GM18870 (cell line): ENCODE measurements around the gene TRPC3.
"Not testable (repeated sequence)": the region's sequence is repeated elsewhere in the genome, so short reads cannot be mapped to it uniquely, and the experiment has no call there.

Experiments used
- ATAC-seq: cut with Tn5 transposase; IDR thresholded peaks from one replicate; pipeline ENCODE4 v1.9.1; 2021; ENCODE audit warnings: moderate library complexity; ENCODE audit not compliant: unreplicated experiment

The TRPC3 gene

DNA sequence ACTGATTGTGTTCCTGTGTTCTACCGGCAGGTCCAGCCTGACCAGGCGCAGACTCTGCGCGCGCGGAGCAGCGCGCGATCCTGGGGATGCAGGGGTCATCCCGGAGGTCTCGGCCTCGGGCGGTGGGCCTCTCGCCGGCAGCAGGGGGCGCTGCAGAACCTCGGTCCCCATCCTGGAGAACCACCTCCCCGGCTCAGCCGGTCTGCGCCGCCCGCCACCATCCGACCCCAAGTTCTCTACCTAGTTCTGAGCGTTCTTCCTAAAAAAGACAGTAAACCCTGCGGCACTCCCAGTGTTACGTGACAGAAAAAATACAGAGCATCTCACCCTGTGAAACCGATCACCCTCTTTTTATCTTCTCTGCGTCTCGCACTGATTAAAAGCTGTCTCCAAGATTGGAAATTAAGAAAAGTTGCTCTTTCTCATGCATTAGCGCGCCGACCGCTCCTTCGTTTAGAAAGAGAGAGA is 1.6 kb downstream of the TRPC3 start:
- ATAC-seq, result peak; percentile 69

DNA sequence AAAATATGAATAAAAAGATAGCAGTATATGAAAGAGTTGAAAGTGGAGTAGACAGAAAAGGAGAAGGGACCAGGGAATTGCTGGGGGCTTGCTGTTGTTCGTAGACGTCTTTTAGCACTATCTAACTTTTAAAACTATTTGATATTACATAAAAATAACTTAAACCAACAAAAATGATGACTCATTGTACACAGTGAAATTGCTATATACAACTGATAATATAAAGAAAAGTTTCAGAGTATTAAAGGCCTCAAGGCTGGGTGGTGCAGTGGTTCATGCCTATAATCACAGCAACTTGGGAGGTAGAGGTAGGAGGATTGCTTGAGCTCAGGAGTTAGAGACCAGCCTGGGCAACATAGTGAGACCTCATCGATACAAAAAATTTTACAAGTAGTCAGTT is 5.2 kb downstream of the TRPC3 start:
- ATAC-seq, result no peak

DNA sequence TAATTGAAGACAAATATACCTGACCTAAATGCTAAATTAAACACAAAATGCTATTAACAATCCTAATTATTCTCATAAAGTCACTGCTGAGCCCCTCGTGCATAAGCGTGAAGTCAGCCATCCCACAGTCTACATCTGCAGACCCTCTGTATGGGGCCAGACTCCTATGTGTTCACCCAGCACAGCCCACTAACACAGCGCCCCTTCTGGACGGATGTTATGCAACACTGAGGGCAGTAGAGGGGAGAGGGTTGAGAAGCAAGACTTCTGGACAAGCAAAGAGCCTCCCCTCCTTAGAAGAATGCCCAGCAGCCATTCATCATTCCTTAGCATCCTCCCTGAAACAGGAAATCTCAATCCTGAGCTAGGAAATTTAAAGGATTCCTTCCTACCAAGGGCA is 7.9 kb downstream of the TRPC3 start:
- peak; percentile 67 for ATAC-seq

DNA sequence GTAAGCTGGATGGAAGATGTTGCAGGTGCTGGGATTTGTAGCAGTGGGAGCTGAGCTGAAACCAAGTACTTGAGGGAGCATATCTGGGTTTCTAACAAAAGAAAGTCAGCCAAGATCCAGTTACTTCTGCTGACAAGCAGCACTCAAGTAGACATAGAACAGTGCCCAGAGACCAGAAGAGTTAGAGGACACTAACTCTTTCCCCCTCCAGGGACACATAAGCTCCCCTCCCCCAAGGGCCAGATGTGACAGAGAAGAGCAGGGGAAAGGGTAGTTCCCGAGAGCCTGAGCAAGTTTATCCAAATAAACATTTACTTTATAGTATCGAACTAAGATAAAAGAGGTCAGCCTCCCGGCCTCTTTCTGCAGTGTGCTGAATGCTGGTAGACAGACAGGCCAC is 12.2 kb downstream of the TRPC3 start:
- ATAC-seq, result no peak

DNA sequence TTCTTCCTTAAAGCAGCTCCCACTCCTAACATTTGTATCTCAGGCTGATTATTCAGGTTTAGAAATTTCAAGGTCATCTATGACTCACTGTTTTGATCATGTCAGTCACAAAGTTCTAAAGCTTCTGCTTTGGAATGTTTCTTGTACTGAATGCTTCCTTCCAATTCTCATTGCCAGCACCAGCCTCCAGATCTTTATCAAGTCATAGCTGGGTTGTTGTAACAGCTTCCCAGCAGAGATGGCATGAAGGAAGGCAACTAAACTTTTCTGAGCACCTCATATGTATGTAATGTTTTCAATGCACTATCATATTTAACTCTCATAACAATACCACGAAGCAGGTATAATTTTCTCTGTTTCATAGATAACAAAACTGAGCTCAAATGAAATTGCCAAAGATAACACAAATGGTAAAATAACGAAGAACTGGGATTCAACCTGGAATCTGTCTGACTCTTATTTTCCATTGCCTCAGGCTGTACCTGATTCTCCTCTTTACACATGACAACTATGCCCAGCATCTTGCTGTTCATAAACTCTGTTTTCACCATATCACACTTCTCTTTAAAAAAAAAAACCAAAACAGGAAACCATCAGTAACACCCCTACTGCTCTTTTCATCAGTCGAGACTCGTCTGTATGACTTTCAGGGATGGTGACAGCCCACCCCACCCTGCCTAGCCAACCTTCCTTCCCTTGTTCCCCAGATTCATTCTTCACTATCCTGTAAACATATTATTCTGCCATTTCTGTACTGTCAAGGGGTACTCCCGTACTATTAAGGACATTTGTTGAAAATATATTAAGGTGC is 13.4 kb downstream of the TRPC3 start:
- ATAC-seq, result no peak

DNA sequence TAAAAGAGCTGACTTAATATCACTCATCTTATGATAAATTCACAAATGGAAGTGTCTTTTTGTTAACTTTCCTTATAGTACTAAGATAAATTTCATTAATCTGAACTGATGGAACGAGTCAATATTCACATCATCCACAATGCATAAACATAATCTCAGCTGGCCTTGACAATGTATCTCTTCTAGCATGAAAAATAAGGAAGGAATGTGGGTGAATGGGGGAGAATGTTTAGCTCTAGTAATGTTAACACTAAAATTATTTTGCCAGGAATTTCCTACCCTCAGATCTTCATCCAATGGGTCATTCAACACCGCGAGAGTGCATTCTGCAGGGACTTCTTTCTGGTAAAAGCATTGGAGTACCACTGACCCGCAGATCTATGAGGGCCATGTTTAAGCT is 15.8 kb downstream of the TRPC3 start:
- no peak for ATAC-seq

DNA sequence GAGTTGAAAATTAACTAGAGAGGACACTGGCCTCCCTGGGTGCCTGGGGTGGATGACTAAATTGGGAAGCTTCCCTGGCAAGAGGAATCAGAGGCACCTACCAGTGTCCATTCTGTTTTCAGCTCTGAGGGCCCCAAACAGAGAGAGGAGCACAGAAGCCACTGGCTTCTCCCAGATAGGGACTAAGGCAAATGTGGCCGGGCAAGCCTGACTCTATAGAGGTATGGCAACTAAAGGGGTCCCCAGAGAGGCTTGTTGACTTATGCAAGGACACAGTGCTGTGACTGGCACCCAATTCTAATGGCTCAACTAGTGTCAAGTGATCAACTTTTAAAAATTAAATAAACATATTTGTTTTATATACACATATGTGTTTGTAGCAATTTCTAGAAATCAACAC is 17.2 kb downstream of the TRPC3 start:
- no peak for ATAC-seq

DNA sequence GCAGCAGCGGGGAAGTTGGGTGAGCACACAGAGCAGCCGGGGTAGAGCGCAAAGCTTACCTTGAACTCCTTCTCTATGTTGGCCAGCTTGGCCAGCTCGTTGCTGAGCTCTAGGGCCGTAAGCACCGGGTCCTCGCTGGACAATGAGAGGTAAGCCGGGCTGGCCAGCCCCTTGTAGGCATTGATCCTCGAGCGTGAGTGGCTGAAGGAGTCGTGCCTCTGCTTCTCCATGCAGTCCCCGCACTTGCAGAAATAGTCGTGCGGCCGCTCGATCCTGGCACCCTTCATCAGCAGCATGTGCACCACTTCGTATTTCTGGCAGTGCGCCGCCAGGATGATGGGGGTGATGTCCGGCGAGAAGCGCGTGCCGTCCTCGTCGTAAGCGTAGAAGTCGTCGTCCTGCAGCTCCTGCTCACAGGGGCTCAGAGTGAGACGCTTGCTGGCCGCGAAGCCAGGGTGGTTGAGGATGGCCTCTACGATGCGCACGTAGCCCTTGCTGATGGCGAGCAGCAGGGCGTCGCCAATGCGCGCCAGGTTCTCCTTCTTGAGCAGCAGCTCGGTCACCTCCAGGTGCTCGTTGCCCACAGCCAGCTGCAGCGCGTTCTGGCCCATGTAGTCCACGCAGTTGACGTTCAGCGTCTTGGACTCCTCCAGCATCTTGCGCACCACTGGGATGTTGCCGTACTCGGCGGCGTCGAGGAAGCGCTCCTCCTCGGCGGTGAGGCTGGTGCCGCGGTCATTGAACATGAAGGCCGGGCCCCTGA is 19.5 kb downstream of the TRPC3 start:
- no peak for ATAC-seq

DNA sequence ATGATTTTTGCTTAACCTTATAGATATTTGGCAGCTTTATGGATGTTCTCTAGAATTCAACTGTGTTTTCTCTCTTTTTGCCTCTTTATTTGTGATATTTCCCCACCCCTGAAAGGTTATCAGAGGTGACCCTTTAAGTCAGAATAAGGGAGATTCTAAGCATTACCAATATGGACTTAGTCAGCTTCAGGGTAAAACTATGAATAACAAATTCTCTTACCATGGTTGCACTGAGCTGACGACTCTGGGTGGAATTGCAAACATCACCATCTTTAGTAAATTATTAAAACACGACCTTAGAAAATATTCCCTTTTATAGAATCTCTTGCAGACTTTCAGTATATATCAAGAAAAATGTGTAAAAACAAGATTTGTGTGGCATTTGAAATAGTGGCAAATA is 21.6 kb downstream of the TRPC3 start:
- ATAC-seq, result no peak

DNA sequence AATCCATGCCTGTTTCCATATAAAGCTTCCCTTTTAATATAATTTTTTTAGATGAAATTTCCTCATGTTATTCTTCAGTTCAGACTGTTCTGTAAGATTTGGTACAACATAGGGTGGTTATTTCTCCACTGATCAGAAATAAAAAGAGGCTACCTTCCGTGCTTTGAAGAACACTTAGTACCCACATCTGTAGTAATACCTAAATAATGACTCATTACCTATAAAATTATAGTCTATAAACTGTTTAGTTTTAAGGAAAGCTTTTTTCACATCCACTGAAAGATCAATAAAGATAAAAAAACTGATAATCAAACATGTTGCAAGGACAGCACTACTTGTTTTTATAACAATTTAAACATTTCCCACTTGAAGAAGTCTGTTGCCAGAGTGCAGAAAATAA is 23.9 kb downstream of the TRPC3 start:
- no peak for ATAC-seq

DNA sequence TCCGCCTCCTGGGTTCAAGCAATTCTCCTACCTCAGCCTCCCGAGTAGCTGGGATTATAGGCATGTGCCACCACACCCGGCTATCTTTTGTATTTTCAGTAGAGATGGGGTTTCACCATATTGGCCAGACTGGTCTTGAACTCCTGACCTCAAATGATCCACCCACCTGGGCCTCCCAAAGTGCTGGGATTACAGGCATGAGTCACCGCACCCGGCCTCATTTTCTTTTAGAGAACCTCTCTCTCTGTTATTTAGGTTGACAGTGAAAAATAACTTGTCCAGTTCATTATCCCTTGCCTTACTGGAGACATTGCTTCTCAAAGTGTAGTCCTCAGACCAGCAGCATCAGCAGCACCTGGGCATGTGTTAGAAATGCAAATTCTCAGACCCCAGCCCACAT is 25.4 kb downstream of the TRPC3 start:
- ATAC-seq, result not testable (repeated sequence)

DNA sequence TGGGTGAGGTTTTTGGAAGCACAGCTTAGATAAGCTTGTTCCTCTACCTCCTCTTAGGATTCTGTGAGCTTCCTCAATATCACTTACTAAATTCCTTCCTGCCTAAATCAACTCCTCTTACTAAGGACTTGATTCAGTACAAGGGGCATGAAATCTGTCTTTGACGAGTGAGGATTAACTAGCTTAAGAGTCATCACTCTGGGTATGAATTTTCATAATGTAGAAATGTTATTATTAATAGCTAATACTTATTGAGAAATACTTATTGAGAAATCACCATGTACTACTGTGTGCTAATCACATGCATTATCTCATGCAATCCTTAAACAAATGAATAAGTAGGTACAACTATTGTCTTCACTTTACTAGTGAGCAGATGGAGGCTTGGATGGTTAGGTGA is 28.6 kb downstream of the TRPC3 start:
- no peak for ATAC-seq

DNA sequence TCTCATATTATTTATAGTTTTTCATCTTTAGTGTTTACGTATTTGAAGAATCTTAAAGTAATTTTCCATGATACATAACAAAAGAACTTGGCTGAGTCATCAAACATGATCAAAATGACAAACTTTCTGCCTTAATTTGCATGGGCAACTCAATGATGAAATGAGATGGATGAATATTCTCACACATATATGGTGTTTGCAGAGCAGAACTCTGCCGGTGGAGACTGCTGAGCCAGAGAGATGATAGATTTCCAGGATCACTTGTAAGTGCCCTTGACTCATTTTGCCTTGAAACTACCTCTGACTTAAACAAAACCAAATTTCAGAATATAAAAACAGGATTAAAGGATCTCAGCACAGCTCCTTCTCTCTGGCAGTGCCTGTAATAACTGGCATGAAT is 38.2 kb downstream of the TRPC3 start:
- ATAC-seq, result no peak

DNA sequence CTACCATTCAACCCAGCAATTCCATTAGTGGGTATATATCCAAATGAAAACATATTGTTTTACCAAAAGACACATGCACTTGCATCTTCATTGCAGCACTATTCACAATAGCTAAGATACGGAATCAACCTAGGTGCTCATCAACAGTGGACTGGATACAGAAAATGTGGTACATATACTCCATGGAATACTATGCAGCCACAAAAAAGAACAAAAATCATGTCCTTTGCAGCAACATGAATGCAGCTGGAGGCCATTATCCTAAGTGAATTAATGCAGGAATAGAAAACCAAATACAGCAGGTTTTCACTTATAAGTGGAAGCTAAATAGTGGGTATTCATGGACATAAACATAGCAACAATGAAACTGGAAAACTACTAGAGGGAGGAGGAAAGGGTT is 43.5 kb downstream of the TRPC3 start:
- ATAC-seq, result no peak

DNA sequence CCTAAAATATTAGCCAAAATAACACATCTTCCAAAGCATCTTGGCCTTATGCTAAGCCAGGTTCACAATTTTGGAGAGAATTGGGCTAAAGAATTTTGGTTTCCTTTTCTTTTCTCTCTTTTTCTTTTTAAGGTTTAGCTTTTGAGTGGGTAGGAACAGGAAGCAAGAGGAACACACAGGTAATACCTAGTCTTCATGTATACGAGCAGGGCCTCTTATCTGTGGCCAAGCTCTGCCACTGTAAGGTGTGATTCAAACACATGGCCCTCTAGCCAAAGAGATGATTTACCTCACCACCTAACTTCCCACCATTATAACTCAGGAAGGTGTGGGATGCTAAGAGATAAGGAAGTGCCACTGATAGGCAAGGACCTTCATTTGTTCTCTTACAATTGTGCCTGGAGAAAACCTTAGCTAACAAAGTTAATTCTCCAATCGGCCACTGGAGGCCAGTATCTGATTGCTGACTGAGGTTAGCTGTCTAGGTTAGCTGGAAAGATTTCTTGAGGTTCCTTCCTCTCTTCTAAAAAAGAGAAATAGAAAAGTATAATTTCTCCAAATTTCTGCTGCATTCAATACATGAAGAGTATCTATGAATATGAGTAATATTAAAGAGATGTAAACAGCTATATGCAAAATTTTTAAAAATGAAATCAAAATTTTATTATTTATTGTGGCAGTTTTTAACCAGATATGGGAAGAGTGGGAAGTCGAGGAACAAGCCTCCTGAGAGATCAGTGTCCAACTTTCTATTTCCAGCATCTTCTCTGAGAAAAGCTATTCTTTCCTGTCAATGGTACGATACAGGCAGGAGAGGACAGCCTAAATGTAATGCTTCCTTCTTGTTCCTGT is 51.5 kb downstream of the TRPC3 start:
- peak; percentile 84 for ATAC-seq

DNA sequence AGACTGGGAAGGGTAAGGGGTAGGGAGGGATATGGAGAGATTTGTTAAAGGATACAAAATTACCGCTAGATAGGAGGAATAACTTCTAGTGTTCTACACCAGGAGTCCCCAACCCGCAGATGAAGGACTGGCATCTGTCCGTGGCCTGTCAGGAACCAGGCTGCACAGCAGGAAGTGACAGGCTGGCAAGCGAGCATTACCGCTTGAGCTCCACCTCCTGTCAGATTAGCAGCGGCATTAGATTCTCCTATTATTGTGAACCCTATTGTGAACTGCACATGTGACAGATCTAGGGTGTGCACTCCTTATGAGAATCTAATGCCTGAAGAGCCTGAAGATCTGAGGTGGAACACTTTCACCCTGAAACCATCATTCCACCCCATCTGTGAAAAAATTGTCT is 53.7 kb downstream of the TRPC3 start:
- ATAC-seq, result no peak

DNA sequence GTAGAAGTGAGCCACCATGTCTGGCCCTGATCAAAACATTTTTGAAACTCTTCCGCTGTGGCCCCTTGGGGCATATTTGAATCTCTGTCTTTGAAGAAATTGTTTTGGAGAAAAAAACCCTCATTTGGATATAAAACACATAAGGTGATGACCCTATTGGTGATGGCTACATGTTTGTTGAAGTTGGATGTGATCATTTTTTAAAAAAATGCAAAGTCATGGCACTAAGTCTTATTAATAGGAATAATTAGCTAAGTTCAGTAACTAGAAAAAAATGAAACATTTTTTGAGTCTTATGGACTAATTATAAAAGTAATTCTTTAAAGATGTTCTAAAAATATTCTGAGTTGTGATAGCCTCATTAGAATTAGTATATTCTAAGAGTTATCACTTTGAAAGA is 63.7 kb downstream of the TRPC3 start:
- no peak for ATAC-seq

DNA sequence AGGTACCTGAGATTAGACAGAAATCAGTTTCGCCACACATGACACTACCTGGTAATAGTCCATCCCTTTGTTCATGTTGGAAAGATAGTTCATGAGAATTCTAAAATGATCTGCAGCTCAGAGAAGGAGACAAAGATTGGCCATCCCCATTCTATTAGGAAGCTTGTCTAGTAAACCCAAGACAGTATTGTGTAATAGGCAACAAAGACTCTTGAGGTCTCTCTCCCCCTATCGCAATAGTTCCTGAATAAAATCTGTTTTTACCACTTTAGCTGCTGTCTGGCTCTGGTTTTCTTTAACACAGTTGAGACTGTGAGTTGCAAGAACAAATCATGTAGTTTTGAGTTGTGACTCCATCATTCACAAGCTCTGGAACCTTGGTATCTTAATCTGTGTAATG is 66.7 kb downstream of the TRPC3 start:
- no peak for ATAC-seq

DNA sequence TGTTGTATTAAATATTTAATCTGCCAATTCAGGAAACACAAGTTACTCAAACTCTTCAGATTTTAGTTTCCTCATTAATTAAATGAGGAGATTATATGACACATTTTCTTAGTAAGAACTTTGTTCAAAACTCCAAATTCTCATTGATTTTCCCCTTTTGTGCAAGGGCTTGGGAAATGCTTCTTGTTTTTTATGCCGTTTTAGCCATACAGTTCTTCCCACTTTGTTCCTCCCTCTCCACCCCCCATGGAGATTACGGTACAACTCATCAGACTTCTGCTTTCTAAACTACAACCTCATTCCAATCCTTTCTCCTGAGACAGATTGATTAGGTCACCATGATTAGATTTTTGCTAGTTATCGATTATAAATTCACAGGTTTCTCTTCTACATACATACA is 70.7 kb downstream of the TRPC3 start:
- ATAC-seq, result no peak

DNA sequence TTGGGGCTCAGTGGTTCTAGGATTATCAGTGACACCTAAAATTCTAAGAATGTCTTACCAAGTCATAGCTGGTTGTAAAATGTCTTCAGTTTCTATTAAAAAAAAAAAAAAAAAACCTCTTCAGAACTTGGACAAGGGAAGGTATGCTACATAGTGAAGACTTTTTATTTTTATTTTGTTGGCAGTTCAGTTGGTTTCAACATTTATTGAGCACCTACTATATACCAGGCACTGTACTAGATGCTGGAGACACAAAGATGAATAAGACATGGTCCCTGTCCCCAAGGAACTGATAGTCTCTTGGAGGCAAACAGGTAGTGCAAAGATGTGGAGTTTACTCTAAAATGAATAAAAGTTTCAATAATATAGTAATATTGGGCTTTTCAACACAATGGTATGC is 72.7 kb downstream of the TRPC3 start:
- ATAC-seq, result no peak

DNA sequence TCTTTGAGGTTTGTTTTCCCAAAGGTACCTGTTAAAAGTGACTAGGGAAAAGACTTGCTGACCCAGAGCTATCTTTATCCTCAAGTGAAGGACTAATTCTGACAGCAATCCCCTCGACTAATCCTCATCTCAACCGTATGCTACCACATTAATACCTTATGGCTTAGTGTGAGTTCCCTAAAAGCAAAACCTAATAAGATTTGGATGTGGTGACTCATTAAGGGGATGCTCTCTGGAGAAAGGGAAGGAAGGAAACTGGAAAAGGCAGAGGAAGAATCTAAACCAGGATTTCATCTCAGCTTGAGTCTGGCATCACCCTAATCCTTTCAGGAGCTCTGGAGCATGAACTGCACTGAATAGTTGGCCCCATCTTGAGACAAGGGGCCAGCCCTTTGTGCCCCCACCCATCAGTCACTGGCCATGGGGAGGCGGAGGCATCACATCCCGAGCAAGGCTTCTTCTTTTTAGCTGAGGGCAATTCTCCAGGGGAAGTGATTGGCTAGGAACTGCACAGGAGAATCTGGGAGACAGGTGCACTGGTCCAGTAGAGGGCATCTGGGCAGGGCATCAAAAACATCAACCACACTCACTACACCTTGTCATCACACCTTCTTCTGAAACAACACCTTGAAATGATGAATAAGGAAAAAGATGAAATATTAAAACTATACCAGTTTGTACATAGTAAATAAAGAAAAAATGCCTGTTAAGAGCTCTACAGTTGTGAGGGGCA is 74.7 kb downstream of the TRPC3 start:
- ATAC-seq, result no peak
